ENCODE data around the gene SPATA31D1. TPM values are rescaled to one million over a fixed set of nuclear protein-coding genes. Genes with fewer than 3 reads are reported as not detected.
"Not testable (repeated sequence)": the region's sequence is repeated elsewhere in the genome, so short reads cannot be mapped to it uniquely, and the experiment has no call there.

Gene SPATA31D1
- total RNA-seq: not detected

DNA sequence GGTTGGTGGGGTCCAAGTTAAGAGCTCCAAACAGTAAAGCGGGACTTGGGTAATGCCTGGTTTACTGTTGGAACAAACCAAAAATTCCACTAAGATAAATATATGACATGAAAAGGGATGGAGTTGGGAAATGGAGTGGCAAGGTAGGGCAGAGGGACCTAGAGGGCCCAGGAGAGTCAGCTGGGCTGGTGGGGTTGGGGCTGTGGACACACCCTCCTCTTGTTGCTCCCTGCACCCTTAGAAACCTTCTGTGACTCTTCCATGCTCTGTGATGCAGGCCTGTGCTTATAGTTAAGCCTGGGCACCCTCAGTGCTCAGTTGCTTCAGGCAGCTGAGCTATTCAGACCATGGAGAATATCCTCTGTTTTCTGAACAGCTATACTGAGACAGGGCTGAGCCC, at the start of gene SPATA31D1:
Gene SPATA31D1, plus strand, starts transcription at position 301 of the 400 bp plus-strand sequence. Its CDS starts 47 bp downstream, at position 348.
- ATAC-seq; intact Hi-C loops (cut with DNase I); DNase-seq (ENCODE audit: low spot score): not testable (repeated sequence)

DNA sequence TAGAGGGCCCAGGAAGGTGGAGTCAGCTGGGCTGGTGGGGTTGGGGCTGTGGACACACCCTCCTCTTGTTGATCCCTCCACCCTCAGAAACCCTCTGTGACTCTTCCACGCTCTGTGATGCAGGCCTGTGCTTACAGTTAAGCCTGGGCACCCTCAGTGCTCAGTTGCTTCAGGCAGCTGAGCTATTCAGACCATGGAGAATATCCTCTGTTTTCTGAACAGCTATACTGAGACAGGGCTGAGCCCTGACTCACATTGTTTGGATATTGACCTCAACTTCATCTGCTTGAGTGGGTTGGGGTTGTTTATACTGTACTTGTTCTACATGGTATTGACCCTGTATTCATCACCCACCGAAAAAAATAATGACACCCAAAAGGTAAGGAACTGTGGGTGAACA, 45.2 kb upstream of the SPATA31D1 start, which contains the start of gene SPATA31D3:
Gene SPATA31D3, plus strand, starts transcription at position 108 of the 400 bp plus-strand sequence. Its CDS starts 86 bp downstream, at position 194.
- DNase-seq (ENCODE audit: low spot score); intact Hi-C loops (cut with DNase I): not testable (repeated sequence)
- ATAC-seq: peak; percentile 22

DNA sequence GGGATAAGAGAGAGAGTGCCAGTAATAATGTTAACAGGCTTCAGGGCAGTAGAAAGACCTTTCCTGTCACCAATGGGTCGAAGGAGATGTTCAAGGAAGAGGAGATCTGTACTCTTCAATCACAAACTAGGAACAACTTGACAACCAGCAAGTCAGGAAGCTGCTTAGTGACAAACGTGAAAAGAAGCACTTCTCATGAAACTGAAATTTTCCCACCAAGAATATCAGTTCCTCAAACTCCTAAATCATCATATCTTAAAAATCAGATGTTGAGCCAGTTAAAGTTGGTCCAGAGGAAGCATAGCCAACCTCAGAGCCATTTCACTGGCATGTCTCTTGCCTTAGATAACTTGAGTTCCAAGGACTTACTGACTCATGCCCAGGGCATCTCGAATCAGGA, 39.9 kb upstream of the SPATA31D1 start:
- DNase-seq (ENCODE audit: low spot score); ATAC-seq; intact Hi-C loops (cut with DNase I): not testable (repeated sequence)

DNA sequence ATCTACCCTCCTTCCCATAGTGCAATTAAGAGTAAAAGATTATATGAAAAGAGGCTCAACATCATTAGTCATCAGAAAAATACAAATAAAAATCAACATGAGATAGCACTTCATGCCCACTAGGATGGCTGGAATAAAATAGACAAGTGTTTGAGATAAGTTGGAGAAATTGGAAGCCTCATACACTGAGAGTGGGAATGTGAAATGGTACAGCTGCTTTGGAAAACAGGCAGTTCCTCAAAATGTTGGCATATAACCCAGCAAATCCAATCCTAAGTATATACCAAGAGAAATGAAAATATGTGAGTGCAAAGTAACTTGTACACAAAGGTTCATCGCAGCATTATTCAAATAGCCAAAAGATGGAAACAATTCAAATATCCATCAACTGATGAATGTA, 35.5 kb upstream of the SPATA31D1 start:
- ATAC-seq (no peak), DNase-seq (ENCODE audit: low spot score) (no peak)
- intact Hi-C loops (cut with DNase I): no loop called here

DNA sequence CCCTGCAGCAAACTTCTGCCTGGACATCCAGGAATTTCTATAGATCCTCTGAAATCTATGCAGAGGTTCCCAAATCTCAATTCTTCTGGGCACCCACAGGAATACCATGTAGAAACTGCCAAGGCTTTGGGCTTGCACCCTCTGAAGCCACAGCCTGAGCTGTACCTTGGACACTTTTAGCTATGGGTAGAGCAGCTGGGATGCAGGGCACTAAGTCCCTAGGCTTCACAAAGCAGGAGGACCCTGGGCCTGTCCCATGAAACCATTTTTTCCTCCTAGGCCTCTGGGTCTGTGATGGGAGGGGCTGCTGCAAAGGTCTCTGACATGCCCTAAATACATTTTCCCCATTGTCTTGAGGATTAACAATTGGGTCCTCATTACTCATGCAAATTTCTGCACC, 32.9 kb upstream of the SPATA31D1 start:
- intact Hi-C loops (cut with DNase I): no loop called here
- DNase-seq (ENCODE audit: low spot score) (no peak), ATAC-seq (no peak)

DNA sequence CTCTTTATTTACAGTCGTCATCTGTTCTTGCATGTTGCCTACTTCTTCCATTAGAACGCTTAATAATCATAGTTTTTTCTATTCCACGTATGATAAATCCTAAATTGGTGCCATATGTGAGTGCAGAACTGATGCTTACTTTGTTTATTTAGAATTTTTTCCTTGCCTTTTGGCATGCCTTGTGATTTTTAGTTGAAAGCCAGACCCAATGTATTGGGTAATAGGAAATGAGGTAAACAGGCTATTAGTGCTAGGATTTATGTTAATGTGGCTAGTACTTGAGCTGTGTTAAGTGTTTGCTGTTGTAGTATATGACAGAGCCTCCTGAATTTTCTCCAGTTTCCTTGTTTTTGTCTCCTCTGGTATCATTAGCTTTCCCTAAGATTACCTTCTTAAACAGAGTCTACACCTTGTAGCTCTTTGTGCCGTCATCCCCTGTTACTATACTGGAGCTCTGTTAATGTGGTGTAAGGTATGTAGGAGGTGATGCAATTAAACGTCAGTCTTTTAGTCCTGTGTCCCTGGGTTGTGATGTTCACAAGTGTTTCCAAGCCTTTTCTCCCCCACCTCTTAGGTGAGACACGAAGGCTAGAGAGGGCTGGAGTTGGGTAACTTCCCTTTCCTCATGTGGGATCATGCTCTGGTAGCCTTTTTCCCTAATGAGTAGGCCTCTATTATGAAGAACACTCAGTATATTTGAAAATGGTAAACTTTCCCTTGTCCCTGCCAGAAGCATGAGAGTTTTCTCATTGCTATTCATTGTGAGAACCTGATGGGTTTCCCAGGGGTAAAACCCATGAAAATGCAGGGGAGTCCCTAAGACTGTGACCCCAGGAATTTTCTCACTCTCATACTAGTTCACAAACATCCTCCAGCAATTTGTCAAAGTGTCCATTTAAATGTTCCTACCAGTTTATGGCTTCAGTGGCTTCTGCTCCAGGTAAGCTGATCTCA, 24.1 kb upstream of the SPATA31D1 start:
- ATAC-seq (no peak), DNase-seq (ENCODE audit: low spot score) (no peak)

DNA sequence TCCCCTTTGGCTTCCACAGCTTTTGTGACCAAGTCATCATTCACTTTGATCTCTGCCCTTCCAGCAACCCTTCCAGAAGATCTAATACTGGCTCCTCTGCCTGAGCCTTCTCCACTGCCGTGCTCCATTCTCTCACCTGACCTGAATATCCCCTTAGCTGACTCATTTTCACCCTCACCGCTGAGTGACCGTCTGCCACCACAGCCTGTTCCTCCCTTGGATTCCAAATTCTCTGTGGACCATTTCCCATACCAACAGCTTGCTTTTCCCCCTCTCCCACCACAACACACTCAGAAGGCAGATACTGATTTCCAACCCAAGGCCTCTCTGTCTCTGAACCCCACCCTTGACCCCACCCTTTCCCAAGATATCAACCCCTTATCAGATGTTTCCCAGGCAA, 20.5 kb upstream of the SPATA31D1 start:
- intact Hi-C loops (cut with DNase I): no loop called here
- no peak for DNase-seq (ENCODE audit: low spot score)
- no peak for ATAC-seq

More for the DNA sequence above, 24.1 kb upstream of the SPATA31D1 start:
- intact Hi-C loops (cut with DNase I): no loop called here

DNA sequence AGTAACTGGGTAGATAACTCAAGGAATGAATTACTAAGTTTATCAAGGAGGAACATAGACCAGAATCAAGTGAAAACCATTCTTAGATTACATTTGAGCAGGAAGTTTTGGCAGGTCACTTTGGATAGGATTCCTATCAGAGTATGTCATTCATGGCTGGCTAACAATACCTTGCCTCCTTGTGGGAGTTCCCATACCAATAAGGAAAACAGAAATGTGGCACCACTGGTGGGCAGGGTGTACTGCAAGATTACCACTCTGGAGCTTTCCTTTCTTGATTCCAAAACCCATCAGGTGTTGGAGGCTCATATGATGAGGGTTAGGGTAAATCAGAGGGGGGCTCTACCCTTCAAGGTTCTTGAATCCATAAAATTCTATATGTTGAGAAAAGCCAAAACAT, 18.6 kb upstream of the SPATA31D1 start:
- intact Hi-C loops (cut with DNase I): no loop called here
- DNase-seq (ENCODE audit: low spot score) (no peak), ATAC-seq (no peak)

DNA sequence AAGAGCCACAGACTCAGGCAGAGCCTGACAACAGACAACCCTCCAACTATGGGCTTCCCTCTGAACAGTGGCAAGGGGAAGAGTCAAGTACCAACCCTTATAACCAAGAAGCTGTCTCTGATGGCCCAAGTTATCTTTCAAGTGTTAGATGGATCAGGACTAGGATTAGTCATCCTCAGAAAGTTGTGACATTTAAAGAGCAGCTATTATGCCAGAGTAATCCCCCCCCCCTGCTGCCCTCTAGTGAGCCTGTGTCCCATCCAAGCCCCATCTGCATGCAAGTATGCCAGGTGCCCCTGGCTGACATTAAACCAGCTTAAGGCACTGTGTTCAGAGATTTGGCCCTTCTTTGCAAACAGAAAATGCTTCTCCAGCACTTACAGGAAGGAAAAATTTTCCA, 16.8 kb upstream of the SPATA31D1 start:
- intact Hi-C loops (cut with DNase I): no loop called here
- DNase-seq (ENCODE audit: low spot score): no peak
- no peak for ATAC-seq

DNA sequence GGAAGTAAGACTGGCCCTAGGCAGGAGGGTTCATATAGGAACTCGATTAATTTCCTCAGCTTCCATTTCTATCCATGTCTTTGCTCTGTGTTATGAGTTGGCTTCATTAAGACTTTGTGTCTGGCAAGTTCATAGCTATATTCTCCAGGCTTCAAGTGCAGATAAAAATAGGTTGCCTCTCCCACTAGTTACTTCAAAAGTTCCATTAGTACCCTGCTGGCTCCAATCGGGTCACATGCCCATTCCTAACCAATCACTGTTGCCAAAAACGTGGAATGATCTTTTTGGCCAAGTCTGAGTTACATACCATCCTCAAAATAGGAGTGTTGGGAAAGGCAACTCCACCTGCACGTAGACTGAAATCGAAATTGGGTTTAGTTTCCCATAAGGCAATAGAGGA, 13.8 kb upstream of the SPATA31D1 start:
- intact Hi-C loops (cut with DNase I): no loop called here
- ATAC-seq: no peak
- DNase-seq (ENCODE audit: low spot score): no peak

DNA sequence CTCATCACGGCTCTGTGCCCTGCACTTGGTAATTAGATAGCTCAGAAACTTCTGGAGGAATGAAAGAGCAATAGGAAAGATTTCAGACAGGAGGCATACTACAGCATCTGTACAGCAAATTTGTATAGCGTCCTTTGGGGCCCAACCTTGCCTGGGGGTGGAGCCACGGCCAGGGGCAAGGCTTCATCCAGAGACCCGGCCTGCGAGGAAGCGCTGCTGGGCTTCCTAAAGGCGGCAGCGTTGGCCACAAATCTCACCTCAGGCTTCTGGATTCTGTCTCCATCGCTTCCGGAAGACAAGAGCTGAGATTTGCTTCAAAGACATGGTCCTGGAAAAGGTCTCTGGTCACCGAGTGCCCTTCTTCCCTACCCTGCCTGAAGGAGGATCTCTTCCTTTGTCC, 12.2 kb upstream of the SPATA31D1 start:
- DNase-seq (ENCODE audit: low spot score) (no peak), ATAC-seq (no peak)
- intact Hi-C loops (cut with DNase I): no loop called here

DNA sequence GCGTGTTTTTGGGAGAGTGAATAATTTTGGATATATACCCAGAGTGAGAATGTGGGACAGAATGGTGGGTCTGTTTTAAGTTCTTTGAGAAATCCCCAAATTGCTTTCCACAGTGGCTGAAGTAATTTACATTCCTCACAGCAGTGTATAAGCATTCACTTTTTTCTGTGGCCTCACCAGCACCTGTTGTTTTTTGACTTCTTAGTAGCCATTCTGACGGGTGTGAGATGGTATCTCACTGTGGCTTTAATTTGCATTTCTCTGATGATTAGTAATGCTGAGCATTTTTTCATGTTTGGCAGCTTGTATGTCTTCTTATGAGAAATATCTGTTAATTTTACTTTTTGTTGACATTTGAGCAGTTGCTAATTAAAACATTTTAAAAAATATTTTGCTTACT, 9.4 kb upstream of the SPATA31D1 start:
- ATAC-seq: no peak
- intact Hi-C loops (cut with DNase I): no loop called here
- DNase-seq (ENCODE audit: low spot score): no peak

DNA sequence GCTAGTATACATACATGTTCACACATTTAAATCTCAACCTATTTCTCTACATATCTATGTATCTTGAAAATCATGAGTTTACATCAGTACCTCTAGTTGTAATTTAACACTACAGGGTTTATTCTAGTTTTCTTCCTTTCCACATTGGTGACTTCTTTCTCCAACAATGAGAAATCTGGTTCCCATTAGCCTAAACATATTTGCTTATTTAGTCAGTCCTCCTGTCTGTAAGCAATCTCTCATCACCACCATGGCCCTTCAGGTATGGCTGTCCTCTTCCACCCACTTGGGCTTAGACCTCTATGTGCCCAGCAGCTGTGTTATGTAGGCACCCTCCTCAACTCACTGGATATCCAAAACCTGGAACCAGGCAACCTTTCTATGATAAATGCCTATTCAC, 8.0 kb upstream of the SPATA31D1 start:
- intact Hi-C loops (cut with DNase I): no loop called here
- ATAC-seq (no peak), DNase-seq (ENCODE audit: low spot score) (no peak)

DNA sequence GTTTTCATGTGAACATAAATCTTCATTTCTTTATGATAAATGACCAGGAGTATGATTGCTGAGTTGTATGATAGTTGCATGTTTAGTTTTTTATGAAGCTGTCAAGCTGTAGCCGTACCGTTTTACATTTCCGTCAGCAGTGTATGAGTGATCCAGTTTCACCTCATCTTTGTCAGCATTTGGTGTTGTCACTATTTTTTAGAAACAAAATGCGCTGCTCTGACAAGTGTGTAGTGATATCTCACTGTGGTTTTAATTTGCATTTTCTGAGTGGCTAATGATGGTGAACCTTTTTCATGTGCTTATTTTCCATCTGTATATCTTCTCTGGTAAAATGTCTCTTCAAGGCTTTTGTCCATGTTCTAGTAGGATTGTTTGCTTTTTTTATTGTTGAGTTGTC, 6.7 kb upstream of the SPATA31D1 start:
- DNase-seq (ENCODE audit: low spot score) (no peak), ATAC-seq (no peak)
- intact Hi-C loops (cut with DNase I): no loop called here

DNA sequence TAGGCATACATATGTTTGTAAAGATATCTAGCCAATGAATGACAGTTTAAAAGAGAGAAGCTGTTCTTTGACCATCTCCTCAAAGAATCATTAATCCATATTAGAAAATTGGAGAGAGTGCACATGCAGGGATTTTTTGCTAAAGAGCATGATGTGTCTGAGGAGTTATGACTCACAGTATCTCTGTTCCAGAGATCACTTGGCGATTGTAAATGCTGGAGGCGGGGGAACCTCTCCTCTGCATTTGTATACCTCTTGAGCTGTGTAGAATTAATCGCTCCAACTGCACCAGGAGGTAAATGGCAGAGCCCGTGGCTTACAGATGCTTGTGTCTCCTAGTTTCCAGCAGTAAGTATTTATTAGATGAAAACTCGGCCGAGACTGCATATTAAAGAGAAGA, 3.6 kb upstream of the SPATA31D1 start:
- intact Hi-C loops (cut with DNase I): no loop called here
- no peak for ATAC-seq
- no peak for DNase-seq (ENCODE audit: low spot score)

DNA sequence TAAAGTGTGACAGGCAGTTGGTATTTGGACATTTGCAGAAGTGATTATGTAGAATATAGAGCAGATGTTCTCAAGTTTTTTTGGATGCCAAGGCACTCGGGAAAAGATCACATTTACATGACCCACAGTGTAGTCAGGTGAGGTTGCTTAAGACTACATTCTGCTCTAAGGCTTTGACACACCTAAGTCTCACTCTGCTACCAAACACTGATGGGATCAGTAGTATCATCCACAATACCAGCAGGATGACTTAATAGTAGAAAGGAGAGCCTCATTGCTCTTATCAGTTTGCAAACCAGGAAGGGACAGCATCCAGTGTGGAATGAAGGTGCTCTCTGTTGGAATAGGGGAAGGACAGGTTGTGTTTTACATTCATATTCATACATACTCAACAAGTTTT, 2.5 kb upstream of the SPATA31D1 start:
- no peak for ATAC-seq
- intact Hi-C loops (cut with DNase I): no loop called here

DNA sequence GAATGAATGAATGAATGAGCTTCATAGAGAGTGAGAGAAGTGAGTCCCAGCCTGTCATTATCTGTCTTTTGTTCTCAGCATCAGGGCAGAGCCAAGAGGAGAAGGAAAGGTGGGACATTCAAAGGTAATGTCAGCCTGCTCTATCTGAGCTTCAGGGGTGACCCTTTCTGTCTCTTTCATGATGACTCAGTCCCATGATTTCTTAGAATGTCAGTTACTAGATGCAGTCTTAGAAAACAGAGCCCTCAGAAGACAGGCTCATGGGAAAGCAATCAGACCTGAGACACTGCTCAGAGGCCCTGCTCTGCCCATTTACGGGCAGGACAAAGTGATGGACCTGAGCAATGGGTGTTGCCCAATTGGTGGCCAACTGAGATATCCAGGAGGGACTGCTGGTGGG, 1.1 kb downstream of the SPATA31D1 start:
- no peak for ATAC-seq
- DNase-seq (ENCODE audit: low spot score): no peak
- intact Hi-C loops (cut with DNase I): no loop called here

More for the DNA sequence above, 2.5 kb upstream of the SPATA31D1 start:
- DNase-seq (ENCODE audit: low spot score): no peak

DNA sequence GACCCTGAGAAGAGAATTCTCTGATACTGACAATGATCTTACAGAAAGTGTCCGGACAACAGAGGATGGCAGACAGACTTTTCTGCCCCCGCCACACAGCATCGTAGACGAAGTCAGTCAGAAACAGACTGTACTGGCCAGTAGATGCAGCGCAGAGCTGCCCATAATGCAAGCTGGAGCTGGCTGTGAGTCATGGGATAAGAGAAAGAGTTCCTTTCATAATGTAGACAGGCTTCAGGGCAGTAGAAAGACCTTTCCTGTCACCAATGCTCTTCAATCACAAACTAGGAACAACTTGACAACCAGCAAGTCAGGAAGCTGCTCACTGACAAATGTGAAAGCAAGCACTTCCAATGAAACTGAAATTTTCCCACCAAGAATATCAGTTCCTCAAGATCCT, 5.1 kb downstream of the SPATA31D1 start:
- intact Hi-C loops (cut with DNase I): no loop called here
- no peak for ATAC-seq
- DNase-seq (ENCODE audit: low spot score): no peak

DNA sequence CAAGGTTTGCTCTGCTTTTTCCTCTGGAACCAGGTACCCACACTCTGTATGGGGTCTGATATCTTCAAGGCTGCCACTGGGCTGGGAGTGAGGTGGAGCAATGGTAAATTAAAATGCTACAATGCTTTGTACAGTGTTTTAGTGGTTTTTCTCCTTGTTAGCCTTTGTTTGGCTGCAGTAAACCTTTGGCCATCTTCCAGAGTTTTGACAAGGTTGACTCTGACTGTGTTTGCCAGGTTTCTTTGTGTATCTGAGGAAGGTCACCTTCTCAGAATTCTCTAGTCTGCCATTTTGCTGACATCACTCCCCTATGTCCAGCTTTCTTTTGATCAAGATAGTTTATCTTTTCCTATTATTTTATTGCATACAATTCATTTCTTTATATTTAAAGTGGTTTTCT, 11.2 kb downstream of the SPATA31D1 start:
- intact Hi-C loops (cut with DNase I): no loop called here
- no peak for DNase-seq (ENCODE audit: low spot score)
- no peak for ATAC-seq

DNA sequence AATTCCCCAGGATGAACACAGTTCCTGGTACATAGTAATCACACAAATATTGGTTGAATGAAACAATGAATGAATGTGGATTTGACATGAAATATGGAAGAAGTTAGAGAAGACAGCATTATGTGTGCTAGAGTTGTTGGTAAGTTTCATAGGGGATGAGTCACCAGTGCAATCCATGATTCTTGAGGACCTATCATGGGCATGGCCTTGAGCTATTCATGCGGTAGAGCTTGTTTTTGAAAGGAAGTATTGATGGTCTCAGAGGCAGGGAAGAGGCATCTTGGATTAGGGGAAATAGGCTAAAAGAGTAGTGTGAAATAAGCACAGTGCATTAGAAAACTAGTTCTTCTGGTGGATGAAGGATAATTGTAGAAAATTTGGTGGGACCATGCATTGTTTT, 22.1 kb downstream of the SPATA31D1 start:
- intact Hi-C loops (cut with DNase I): no loop called here
- no peak for ATAC-seq
- DNase-seq (ENCODE audit: low spot score): no peak

DNA sequence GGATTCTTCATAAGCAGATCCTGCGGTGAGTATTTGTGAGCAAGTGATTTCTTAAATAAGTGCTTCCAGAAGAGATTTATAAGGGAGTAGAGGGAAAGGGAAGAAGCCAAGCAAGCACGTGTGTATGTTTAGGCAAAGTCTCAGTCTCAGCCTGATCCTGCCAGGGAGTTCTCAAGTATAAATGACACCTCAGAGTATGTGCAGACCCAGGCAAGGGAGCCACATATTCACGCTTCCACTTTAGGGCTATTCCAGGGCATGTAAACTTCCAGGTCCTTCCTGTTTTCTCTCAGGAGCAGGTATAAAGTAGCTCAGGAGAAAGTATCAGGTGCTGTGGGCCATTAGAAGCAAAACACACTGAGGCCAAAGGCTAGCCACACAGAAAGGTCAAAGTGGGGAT, 22.6 kb downstream of the SPATA31D1 start:
- ATAC-seq (no peak), DNase-seq (ENCODE audit: low spot score) (no peak)
- intact Hi-C loops (cut with DNase I): no loop called here

All from sciatic nerve (tissue), 2 donors.